B cell (primary cell): Measurements from ENCODE around the gene ATR. TPM values are rescaled to one million over a fixed set of nuclear protein-coding genes. Genes with fewer than 3 reads are reported as not detected.

ENCODE experiments used
- ATAC-seq: fragments of 200-7000 bp; cut with Tn5 transposase; one replicate; pipeline ENCODE4 v1.10.0; 2021; ENCODE audit warnings: low read depth, mild to moderate bottlenecking, moderate number of reproducible peaks, moderate library complexity
- CTCF ChIA-PET: fragments of 350-600 bp; sonication (Branson Sonifier 250); formaldehyde crosslinking; loops from one replicate; lab custom pipeline; 2021; ENCODE audit warnings: antibody characterized with exemption, inconsistent platforms; lab: Charles Lee
- POLR2A ChIA-PET: fragments of 350-600 bp; sonication (Branson Sonifier 250); formaldehyde crosslinking; loops from one replicate; lab custom pipeline; 2021; ENCODE audit warnings: antibody characterized with exemption; lab: Charles Lee
- DNase-seq: peaks from one replicate; pipeline ENCODE4 v3.0.0; 2013
- H2AFZ ChIP-seq: 2 replicates; pipeline ENCODE4 v1.6.1; 2012; ENCODE audit warnings: mild to moderate bottlenecking, low read depth, low read length; ENCODE audit not compliant: insufficient read depth, poor library complexity, severe bottlenecking
- H3K27ac ChIP-seq, 2 donors: 1 replicate in 1 of 2; 2 replicates in 1 of 2; pipeline ENCODE4 v1.5.1; 2012 to 2013; ENCODE audit warnings: low read length in 2 of 2, mild to moderate bottlenecking in 2 of 2, moderate library complexity in 1 of 2
- H3K27me3 ChIP-seq, 4 experiments: fragments of 200-600 bp in 1 of 4; sonication (generic) in 1 of 4; replicated peaks in 1 of 4; 1 replicate in 2 of 4; 2 replicates in 2 of 4; pipeline versions ENCODE4 v1.6.1 to v1.7.0; 2013 to 2016; ENCODE audit warnings: low read length in 3 of 4, mild to moderate bottlenecking in 2 of 4, mixed read lengths in 1 of 4, moderate library complexity in 1 of 4; ENCODE audit not compliant: insufficient read depth in 4 of 4, control insufficient read depth in 3 of 4; ENCODE audit errors: control extremely low read depth in 1 of 4
- H3K36me3 ChIP-seq, 2 experiments: replicated peaks in 1 of 2; 1 replicate in 1 of 2; 2 replicates in 1 of 2; pipeline versions ENCODE4 v1.6.1 to v1.7.1; 2013; ENCODE audit warnings: low read length in 1 of 2; ENCODE audit not compliant: insufficient read depth in 2 of 2, control insufficient read depth in 1 of 2; ENCODE audit errors: control extremely low read depth in 1 of 2, extremely low read depth in 1 of 2
- H3K4me1 ChIP-seq, 2 donors: fragments of 200-600 bp in 1 of 2; sonication (generic) in 1 of 2; 1 replicate in 1 of 2; 2 replicates in 1 of 2; pipeline versions ENCODE4 v1.5.1 to v1.6.1; 2013 to 2017; ENCODE audit warnings: low read length in 2 of 2; ENCODE audit not compliant: control insufficient read depth in 2 of 2, insufficient read depth in 2 of 2
- H3K4me2 ChIP-seq: replicated peaks from 2 replicates; pipeline ENCODE3; 2012; ENCODE audit warnings: mild to moderate bottlenecking, low read depth, low read length; ENCODE audit not compliant: poor library complexity, severe bottlenecking
- H3K4me3 ChIP-seq, 5 experiments: fragments of 200-600 bp in 1 of 5; sonication (generic) in 1 of 5; 1 replicate in 3 of 5; 2 replicates in 2 of 5; pipeline versions ENCODE4 v1.5.1 to v1.7.0; 2011 to 2016; ENCODE audit warnings: low read length in 4 of 5, mild to moderate bottlenecking in 4 of 5, low read depth in 2 of 5, control low read depth in 1 of 5, moderate library complexity in 1 of 5; ENCODE audit not compliant: insufficient read depth in 1 of 5; ENCODE audit errors: control extremely low read depth in 1 of 5, extremely low read depth in 1 of 5
- H3K79me2 ChIP-seq: fragments of 200-600 bp; sonication (generic); one replicate; pipeline ENCODE4 v1.6.0; 2016; ENCODE audit warnings: low read length; ENCODE audit not compliant: control insufficient read depth, insufficient read depth
- H3K9ac ChIP-seq: fragments of 200-600 bp; sonication (generic); 2 replicates; pipeline ENCODE4 v1.6.1; 2017; ENCODE audit warnings: mild to moderate bottlenecking, low read length, moderate library complexity
- H3K9me3 ChIP-seq, 3 donors: one replicate each; pipeline versions ENCODE4 v1.6.1 to v1.7.1; 2013; ENCODE audit warnings: low read length in 2 of 3; ENCODE audit not compliant: control insufficient read depth in 2 of 3, insufficient read depth in 1 of 3; ENCODE audit errors: control extremely low read depth in 1 of 3
- H4K20me1 ChIP-seq: 2 replicates; pipeline ENCODE4 v1.6.0; 2012; ENCODE audit warnings: mild to moderate bottlenecking, low read length; ENCODE audit not compliant: insufficient read depth, control insufficient read depth, poor library complexity, severe bottlenecking
- H3K27ac Mint-ChIP-seq: one replicate; pipeline ENCODE4 v1.8.0; 2021; ENCODE audit warnings: mixed read lengths
- H3K27me3 Mint-ChIP-seq: one replicate; pipeline ENCODE4 v1.8.0; 2021; ENCODE audit warnings: mixed read lengths
- H3K4me1 Mint-ChIP-seq: one replicate; pipeline ENCODE4 v1.8.0; 2021; ENCODE audit warnings: mixed read lengths
- H3K4me3 Mint-ChIP-seq: one replicate; pipeline ENCODE4 v1.8.0; 2021; ENCODE audit warnings: mixed read lengths
- H3K9me3 Mint-ChIP-seq: one replicate; pipeline ENCODE4 v1.8.0; 2022; ENCODE audit warnings: mixed read lengths; ENCODE audit not compliant: insufficient read depth
- EZH2 ChIP-seq: IDR thresholded peaks from 2 replicates; pipeline ENCODE4 v1.6.1; 2012; ENCODE audit warnings: borderline replicate concordance, low read depth, mild to moderate bottlenecking, moderate library complexity, low read length; ENCODE audit not compliant: insufficient read depth, poor library complexity, severe bottlenecking
- WGBS: methylation state at CpG from one replicate; pipeline ENCODE4 v1.1.5; 2013; ENCODE audit warnings: missing lambda C conversion rate; ENCODE audit not compliant: insufficient coverage; 5-methylcytosine and 5-hydroxymethylcytosine counted together
- intact Hi-C: fragments of 100-400 bp; cut with micrococcal nuclease; formaldehyde crosslinking; loops from one replicate; pipeline ENCODE4 v1.10.0; 2022
- polyA plus RNA-seq: library from polyadenylated mRNA; depleted of rRNA; stranded (reverse); fragments of >200 nt; gene quantifications from 2 replicates; pipeline ENCODE4 v1.2.3, GENCODE V29; 2012
- total RNA-seq, 2 donors: library from RNA; stranded (reverse); fragments of 120-200 nt in 1 of 2; gene quantifications; 1 replicate in 1 of 2; 2 replicates in 1 of 2; pipeline versions ENCODE4 v1.2.3 to v1.2.4, GENCODE V29; 2013 to 2022
- TF ChIP-seq, protein P1 (sequence below): fragments of 200-600 bp; IDR thresholded peaks from one replicate; pipeline ENCODE4 v1.8.0; 2022; ENCODE audit warnings: antibody characterized with exemption, mild to moderate bottlenecking

ATR gene
- total and polyA plus RNA-seq, 2 donors (not counting 1 experiment from before 2014, with no cell fraction given), result 17.1 to 46.7 TPM

DNA sequence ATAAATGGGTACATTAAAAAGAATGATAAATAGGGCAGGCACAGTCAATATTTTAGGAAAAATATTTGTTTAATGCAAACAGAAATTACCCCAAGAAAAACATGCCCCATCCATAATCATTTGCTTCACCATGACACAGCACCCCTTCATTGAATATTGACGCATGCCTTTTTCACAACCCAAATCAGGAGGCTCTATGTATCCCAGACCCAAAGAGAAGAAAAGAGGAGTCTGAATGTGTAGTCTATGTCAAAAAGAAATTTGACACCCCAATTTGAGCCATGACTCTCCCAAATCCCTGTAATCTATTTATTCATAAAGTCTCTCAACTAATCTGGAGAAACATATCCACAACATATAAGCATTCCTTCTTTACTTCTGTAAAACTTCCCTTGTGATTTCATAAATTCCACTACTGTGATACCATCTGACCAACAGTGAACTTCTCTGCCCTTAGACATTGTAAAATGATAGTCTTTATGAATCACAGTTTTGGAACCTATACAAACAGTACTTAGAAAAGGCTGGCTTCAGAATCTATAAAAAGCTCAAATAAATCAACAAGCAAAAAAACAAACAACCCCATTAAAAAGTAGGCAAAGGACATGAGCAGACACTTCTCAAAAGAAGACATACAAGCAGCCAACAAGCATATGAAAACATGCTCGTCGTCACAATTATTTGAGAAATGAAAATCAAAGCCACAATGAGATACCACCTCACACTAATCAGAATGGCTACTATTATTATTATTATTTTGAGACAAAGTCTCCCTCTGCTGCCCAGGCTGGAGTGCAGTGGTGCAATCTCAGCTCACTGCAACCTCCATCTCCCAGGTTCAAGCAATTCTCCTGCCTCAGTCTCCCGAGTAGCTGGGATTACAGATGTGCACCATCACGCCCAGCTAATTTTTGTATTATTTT lies 77.3 kb downstream of the ATR start:
- H4K20me1 ChIP-seq, result no peaks in the 10 kb centered on the region
- H3K9ac ChIP-seq, result no peak overlapping the region
- TF ChIP-seq, protein P1, sequence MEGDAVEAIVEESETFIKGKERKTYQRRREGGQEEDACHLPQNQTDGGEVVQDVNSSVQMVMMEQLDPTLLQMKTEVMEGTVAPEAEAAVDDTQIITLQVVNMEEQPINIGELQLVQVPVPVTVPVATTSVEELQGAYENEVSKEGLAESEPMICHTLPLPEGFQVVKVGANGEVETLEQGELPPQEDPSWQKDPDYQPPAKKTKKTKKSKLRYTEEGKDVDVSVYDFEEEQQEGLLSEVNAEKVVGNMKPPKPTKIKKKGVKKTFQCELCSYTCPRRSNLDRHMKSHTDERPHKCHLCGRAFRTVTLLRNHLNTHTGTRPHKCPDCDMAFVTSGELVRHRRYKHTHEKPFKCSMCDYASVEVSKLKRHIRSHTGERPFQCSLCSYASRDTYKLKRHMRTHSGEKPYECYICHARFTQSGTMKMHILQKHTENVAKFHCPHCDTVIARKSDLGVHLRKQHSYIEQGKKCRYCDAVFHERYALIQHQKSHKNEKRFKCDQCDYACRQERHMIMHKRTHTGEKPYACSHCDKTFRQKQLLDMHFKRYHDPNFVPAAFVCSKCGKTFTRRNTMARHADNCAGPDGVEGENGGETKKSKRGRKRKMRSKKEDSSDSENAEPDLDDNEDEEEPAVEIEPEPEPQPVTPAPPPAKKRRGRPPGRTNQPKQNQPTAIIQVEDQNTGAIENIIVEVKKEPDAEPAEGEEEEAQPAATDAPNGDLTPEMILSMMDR, result no peak
- no peak for TF ChIP-seq EZH2
- H3K4me1 ChIP-seq, result no peaks in the 10 kb centered on the region
- Mint-ChIP-seq H3K4me3 (no peak overlapping the region), H3K27ac (no peak overlapping the region), H3K4me1 (no peaks in the 10 kb centered on the region), H3K9me3 (peaks cover 4% of the 10 kb centered on the region), H3K27me3 (no peaks in the 10 kb centered on the region)
- intact Hi-C loops, result no loop called here
- no peak overlapping the region for H2AFZ ChIP-seq
- peaks cover 0 to 5% (median 5%) of the 10 kb centered on the region in 3 donors for H3K9me3 ChIP-seq
- no peaks in the 10 kb centered on the region for H3K27me3 ChIP-seq
- ATAC-seq (no peak), DNase-seq (no peak)
- H3K79me2 ChIP-seq, result no peaks in the 10 kb centered on the region
- ChIA-PET CTCF (no interaction called here), POLR2A (no interaction called here)
- H3K36me3 ChIP-seq, result peaks cover 13 to 50% of the 10 kb centered on the region in 2 experiments
- no peak overlapping the region for H3K27ac ChIP-seq
- 100% methylated on average over 1 of the region's 5 CpGs for WGBS
- H3K4me2 ChIP-seq, result no peak overlapping the region
- H3K4me3 ChIP-seq, result no peak overlapping the region

DNA sequence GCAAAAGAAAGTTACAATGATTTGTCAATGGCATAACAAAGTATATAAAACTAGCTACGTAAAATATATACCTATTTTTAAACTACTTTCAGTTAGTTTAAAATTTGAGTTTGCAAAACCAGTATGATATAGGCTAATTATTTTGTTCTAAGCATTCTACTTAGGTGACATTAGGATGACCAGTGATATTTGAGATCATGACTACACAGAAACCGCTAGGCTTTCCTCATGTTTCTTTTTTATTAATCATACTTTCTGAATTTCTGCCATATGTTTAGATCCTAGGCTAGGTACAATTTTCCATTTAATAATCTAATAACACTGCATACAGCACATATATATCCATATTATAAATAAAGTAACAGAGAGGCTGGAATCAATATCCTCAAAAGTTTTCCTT lies 78.3 kb downstream of the ATR start:
- POLR2A ChIA-PET, result no interaction called here
- intact Hi-C loops, result no loop called here

More for the DNA sequence above, 78.3 kb downstream of the ATR start:
- Histone ChIP-seq H3K9ac (no peak overlapping the region), H3K27me3 (no peaks in the 10 kb centered on the region), H3K79me2 (no peaks in the 10 kb centered on the region), H3K27ac (no peak overlapping the region), H3K9me3 (peaks cover 0 to 5% (median 5%) of the 10 kb centered on the region in 3 donors), H2AFZ (no peak overlapping the region), H4K20me1 (no peaks in the 10 kb centered on the region), H3K4me2 (no peak overlapping the region), H3K4me1 (no peaks in the 10 kb centered on the region), H3K4me3 (no peak overlapping the region), H3K36me3 (peaks cover 13 to 47% of the 10 kb centered on the region in 2 experiments)
- WGBS, result no CpG with 5 or more reads among the region's 2 CpGs
- Mint-ChIP-seq H3K4me1 (no peaks in the 10 kb centered on the region), H3K27me3 (no peaks in the 10 kb centered on the region), H3K9me3 (peaks cover 4% of the 10 kb centered on the region), H3K27ac (no peak overlapping the region), H3K4me3 (no peak overlapping the region)
- no peak for TF ChIP-seq EZH2
- TF ChIP-seq, protein P1, result no peak
- DNase-seq (no peak), ATAC-seq (no peak)
- CTCF ChIA-PET, result no interaction called here
